GM12878 (cell line): ENCODE measurements around the gene CDKN1C. TPM values are rescaled to one million over a fixed set of nuclear protein-coding genes. Genes with fewer than 3 reads are reported as not detected.

Source experiments
- ATAC-seq: fragments of 200-7000 bp; cut with Tn5 transposase; 3 replicates; pipeline ENCODE4 v1.9.1; 2020; ENCODE audit warnings: mild to moderate bottlenecking, moderate library complexity
- BruUV-seq: library from RNA; stranded (reverse); fragments of 400-500 nt; replicated peaks from 2 replicates; lab custom pipeline; 2021; lab: Mats Ljungman, UMichigan
- CTCF ChIA-PET: fragments of 300-600 bp; sonication (Branson Sonifier 250); formaldehyde crosslinking; extraction: SDS; loops from one replicate; lab custom pipeline; 2021; ENCODE audit warnings: inconsistent platforms; lab: Yijun Ruan, JAX
- POLR2A ChIA-PET: fragments of 350-600 bp; formaldehyde crosslinking; extraction: SDS; loops from one replicate; lab custom pipeline; 2021; ENCODE audit warnings: inconsistent platforms; lab: Charles Lee
- RAD21 ChIA-PET: fragments of 300-600 bp; sonication (Branson Sonifier 250); formaldehyde crosslinking; loops from one replicate; lab custom pipeline; 2023; ENCODE audit warnings: antibody characterized with exemption; ENCODE audit not compliant: unreplicated experiment; lab: Charles Lee
- SMC1A ChIA-PET: fragments of 300-600 bp; sonication (Branson Sonifier 250); formaldehyde crosslinking; loops from one replicate; lab custom pipeline; 2023; ENCODE audit not compliant: unreplicated experiment, uncharacterized antibody; lab: Charles Lee
- DNase-seq: peaks from one replicate; pipeline ENCODE4 v3.0.0-alpha.2; 2011; ENCODE audit warnings: low read depth, low spot score
- FAIRE-seq: peaks from 3 replicates; lab custom pipeline; 2011; peaks lifted over from hg19 to GRCh38; lab: Jason Lieb, UNC
- H2AFZ ChIP-seq: 2 replicates; pipeline ENCODE4 v1.6.0; 2011; ENCODE audit warnings: low read depth, low read length, control low read depth; ENCODE audit not compliant: control insufficient read depth
- H3K27ac ChIP-seq: 2 replicates; pipeline ENCODE4 v1.5.1; 2011; ENCODE audit warnings: control low read depth; ENCODE audit not compliant: control insufficient read depth, insufficient read depth
- H3K27me3 ChIP-seq, 2 experiments: replicated peaks in 1 of 2; 2 replicates each; pipeline versions ENCODE4 v1.6.0 to v1.6.1; 2011; ENCODE audit warnings: low read length in 1 of 2; ENCODE audit not compliant: control insufficient read depth in 2 of 2, insufficient read depth in 2 of 2
- H3K36me3 ChIP-seq, 2 experiments: 2 replicates each; pipeline ENCODE4 v1.5.1; 2011; ENCODE audit warnings: low read length in 1 of 2; ENCODE audit not compliant: control insufficient read depth in 2 of 2, insufficient read depth in 2 of 2
- H3K4me1 ChIP-seq: 2 replicates; pipeline ENCODE4 v1.6.1; 2011; ENCODE audit warnings: mild to moderate bottlenecking, low read length, moderate library complexity, mixed read lengths; ENCODE audit not compliant: control insufficient read depth, insufficient read depth
- H3K4me2 ChIP-seq: 2 replicates; pipeline ENCODE4 v1.6.0; 2011; ENCODE audit warnings: control low read depth; ENCODE audit not compliant: control insufficient read depth, insufficient read depth
- H3K4me3 ChIP-seq: fragments of 200-600 bp; sonication (generic); 2 replicates; pipeline ENCODE4 v1.5.1; 2016
- H3K79me2 ChIP-seq: 2 replicates; pipeline ENCODE4 v1.6.0; 2011; ENCODE audit warnings: low read length; ENCODE audit not compliant: control insufficient read depth, insufficient read depth
- H3K9ac ChIP-seq: 2 replicates; pipeline ENCODE4 v1.8.0; 2011; ENCODE audit warnings: low read length, control low read depth, mixed read lengths; ENCODE audit not compliant: control insufficient read depth, insufficient read depth
- H3K9me3 ChIP-seq: replicated peaks from 3 replicates; pipeline ENCODE4 v1.5.1; 2011; ENCODE audit warnings: mild to moderate bottlenecking, low read length; ENCODE audit not compliant: control insufficient read depth, insufficient read depth
- H4K20me1 ChIP-seq: 2 replicates; pipeline ENCODE4 v1.6.0; 2011; ENCODE audit not compliant: control insufficient read depth, insufficient read depth
- RELA ChIP-seq: fragments of 450-650 bp; IDR thresholded peaks from 2 replicates; pipeline ENCODE4 v1.8.0; 2014; ENCODE audit warnings: borderline replicate concordance; ENCODE audit not compliant: partially characterized antibody
- SP1 ChIP-seq: IDR thresholded peaks from one replicate; pipeline ENCODE4 v1.6.1; 2011; ENCODE audit warnings: low read depth, low read length
- WGBS: methylation state at CpG from one replicate; pipeline ENCODE4 v1.1.6; 2016; ENCODE audit warnings: low lambda C conversion rate; ENCODE audit not compliant: insufficient replicate concordance, insufficient coverage; ENCODE audit errors: missing lambda C conversion rate; 5-methylcytosine and 5-hydroxymethylcytosine counted together
- in situ Hi-C: fragments of 300-500 bp; cut with MboI; formaldehyde crosslinking; loops from 9 replicates; pipeline ENCODE4 v1.14.3; 2018; ENCODE audit warnings: mixed read lengths
- intact Hi-C: fragments of 100-400 bp; cut with micrococcal nuclease; formaldehyde crosslinking; loops from one replicate; pipeline ENCODE4 v1.14.2; 2022; ENCODE audit not compliant: unreplicated experiment
- polyA plus RNA-seq, 11 experiments: library from polyadenylated mRNA; depleted of rRNA in 4 of 11; unstranded in 6 of 11; stranded (reverse) in 5 of 11; fragments of >200 nt; fragmentation: Nextera tagmentation in 4 of 11; fragmentation: Illumina TruSeq in 1 of 11; extraction: Ambion mirVana in 4 of 11; extraction: Trizol in 1 of 11; gene quantifications; 1 replicate in 1 of 11; 2 replicates in 10 of 11; pipeline versions ENCODE4 v1.2.1 to v1.2.3, GENCODE V29; 2011 to 2016; ENCODE audit warnings: inconsistent platforms in 2 of 11, missing spikeins in 2 of 11, low read depth in 1 of 11
- total RNA-seq, 4 experiments: library from RNA; depleted of rRNA in 3 of 4; stranded (reverse); fragments of >200 nt in 3 of 4; fragmentation: Illumina TruSeq in 1 of 4; extraction: Trizol in 1 of 4; gene quantifications; 2 replicates each; pipeline versions ENCODE4 v1.2.1 to v1.2.3, GENCODE V29; 2013 to 2021

The CDKN1C gene
- total and polyA plus RNA-seq, 10 of the 15 experiments (the other 5 are each of a cell fraction or from before 2014, with no cell fraction given), result 0.05 to 0.21 (median 0.14) TPM; not detected in 7

- Histone ChIP-seq H3K79me2 (no peaks in the 10 kb centered on the region), H3K9me3 (no peaks in the 10 kb centered on the region), H3K4me3 (no peak overlapping the region), H3K36me3 (no peaks in the 10 kb centered on the region), H4K20me1 (no peaks in the 10 kb centered on the region), H2AFZ (no peak overlapping the region), H3K9ac (no peak overlapping the region), H3K27ac (no peak overlapping the region), H3K4me2 (no peak overlapping the region), H3K27me3 (no peaks in the 10 kb centered on the region), H3K4me1 (no peaks in the 10 kb centered on the region)
- CTCF ChIA-PET, result no interaction called here
- intact Hi-C loops, result no loop called here
- 62% methylated on average over 53 of the region's 53 CpGs for WGBS
- POLR2A ChIA-PET, result no interaction called here
- SMC1A ChIA-PET, result no interaction called here
- no TSS peak for BruUV-seq
- in situ Hi-C loops, result no loop called here
- no peak for FAIRE-seq
- no peak for DNase-seq
- TF ChIP-seq RELA, result no peak
- RAD21 ChIA-PET, result no interaction called here
- ATAC-seq, result no peak
Observed at GRCh38 chr11:2849994-2850770, 35.4 kb downstream of the CDKN1C start.

GRCh38 chr11:2848497-2848896 is 37.1 kb downstream of the CDKN1C start:
- ChIA-PET CTCF (no interaction called here), POLR2A (no interaction called here), SMC1A (no interaction called here), RAD21 (no interaction called here)
- Histone ChIP-seq H3K4me3 (no peak overlapping the region), H3K4me2 (no peak overlapping the region), H2AFZ (no peak overlapping the region), H4K20me1 (no peaks in the 10 kb centered on the region), H3K9me3 (no peaks in the 10 kb centered on the region), H3K36me3 (no peaks in the 10 kb centered on the region), H3K79me2 (no peaks in the 10 kb centered on the region), H3K9ac (no peak overlapping the region), H3K27ac (no peak overlapping the region), H3K4me1 (no peaks in the 10 kb centered on the region), H3K27me3 (no peaks in the 10 kb centered on the region)
- intact Hi-C loops (no loop called here), in situ Hi-C loops (no loop called here)
- no peak for TF ChIP-seq SP1
- no peak for DNase-seq
- no TSS peak for BruUV-seq
- 32% methylated on average over 9 of the region's 9 CpGs for WGBS
- no peak for ATAC-seq
- no peak for FAIRE-seq
